Fibroblast of lung (primary cell): ENCODE data around the gene KSR2. TPM values are rescaled to one million over a fixed set of nuclear protein-coding genes. Genes with fewer than 3 reads are reported as not detected.

Source experiments
- DNase-seq, 2 donors: peaks; one replicate each; pipeline versions ENCODE4 v3.0.0 to v3.0.0-alpha.2; 2010; ENCODE audit warnings: low read depth in 2 of 2
- H2AFZ ChIP-seq: 2 replicates; pipeline ENCODE4 v1.5.1; 2012; ENCODE audit warnings: low read length, control low read depth, inconsistent platforms
- H3K27ac ChIP-seq: 2 replicates; pipeline ENCODE4 v1.5.1; 2011; ENCODE audit warnings: low read length, control low read depth; ENCODE audit not compliant: insufficient read depth
- H3K27me3 ChIP-seq: 2 replicates; pipeline ENCODE4 v1.5.1; 2011; ENCODE audit warnings: mild to moderate bottlenecking, low read length; ENCODE audit not compliant: control insufficient read depth, insufficient read depth
- H3K36me3 ChIP-seq: 2 replicates; pipeline ENCODE4 v1.5.1; 2011; ENCODE audit warnings: low read length; ENCODE audit not compliant: control insufficient read depth, insufficient read depth
- H3K4me1 ChIP-seq: 2 replicates; pipeline ENCODE4 v1.5.1; 2011; ENCODE audit warnings: low read length; ENCODE audit not compliant: control insufficient read depth, insufficient read depth; ENCODE audit errors: extremely low read depth
- H3K4me2 ChIP-seq: 2 replicates; pipeline ENCODE4 v1.5.1; 2011; ENCODE audit warnings: low read length, control low read depth; ENCODE audit not compliant: insufficient read depth; ENCODE audit errors: extremely low read depth
- H3K4me3 ChIP-seq, 4 experiments: fragments of 200-600 bp in 1 of 4; sonication (generic) in 1 of 4; replicated peaks in 1 of 4; 2 replicates each; pipeline ENCODE4 v1.5.1; 2011 to 2016; ENCODE audit warnings: low read length in 4 of 4, low read depth in 3 of 4, mild to moderate bottlenecking in 3 of 4, control low read depth in 2 of 4, inconsistent platforms in 1 of 4, mixed read lengths in 1 of 4; ENCODE audit not compliant: insufficient read depth in 1 of 4; ENCODE audit errors: control extremely low read depth in 1 of 4
- H3K79me2 ChIP-seq: 2 replicates; pipeline ENCODE4 v1.5.1; 2012; ENCODE audit warnings: mild to moderate bottlenecking, low read length, inconsistent platforms; ENCODE audit not compliant: control insufficient read depth, insufficient read depth
- H3K9ac ChIP-seq: 2 replicates; pipeline ENCODE4 v1.5.1; 2011; ENCODE audit warnings: mild to moderate bottlenecking, low read length, control low read depth; ENCODE audit not compliant: insufficient read depth
- H3K9me3 ChIP-seq: 2 replicates; pipeline ENCODE4 v1.5.1; 2012; ENCODE audit warnings: low read depth, low read length; ENCODE audit not compliant: control insufficient read depth, insufficient read depth
- H4K20me1 ChIP-seq: 2 replicates; pipeline ENCODE4 v1.5.1; 2011; ENCODE audit warnings: low read length; ENCODE audit not compliant: control insufficient read depth, insufficient read depth; ENCODE audit errors: extremely low read depth
- CTCF ChIP-seq, 2 donors: IDR thresholded peaks in 1 of 2; conservative IDR thresholded peaks in 1 of 2; 1 replicate in 1 of 2; 2 replicates in 1 of 2; pipeline ENCODE4 v1.5.1; 2011 to 2012; ENCODE audit warnings: low read length in 2 of 2, control low read depth in 1 of 2, inconsistent platforms in 1 of 2, low read depth in 1 of 2, mild to moderate bottlenecking in 1 of 2
- EZH2 ChIP-seq: IDR thresholded peaks from 2 replicates; pipeline ENCODE4 v1.5.1; 2012; ENCODE audit warnings: low read length, control low read depth, mild to moderate bottlenecking; ENCODE audit errors: missing control alignments
- polyA plus RNA-seq, 2 donors: library from polyadenylated mRNA; depleted of rRNA in 1 of 2; stranded (reverse) in 1 of 2; unstranded in 1 of 2; fragments of >200 nt; gene quantifications; 2 replicates each; pipeline ENCODE4 v1.2.1, GENCODE V29; 2011 to 2012; ENCODE audit warnings: missing spikeins in 1 of 2
- total RNA-seq: library from RNA; depleted of rRNA; stranded (reverse); fragments of >200 nt; gene quantifications from 2 replicates; pipeline ENCODE4 v1.2.1, GENCODE V29; 2014

The KSR2 gene
- total and polyA plus RNA-seq, 2 donors (not counting 1 experiment from before 2014, with no cell fraction given): not detected

- H3K9me3 ChIP-seq: no peaks in the 10 kb centered on the region
- H3K27ac ChIP-seq: no peak overlapping the region
- no peak overlapping the region for H3K4me2 ChIP-seq
- no peak overlapping the region for H3K9ac ChIP-seq
- H4K20me1 ChIP-seq: no peaks in the 10 kb centered on the region
- H3K36me3 ChIP-seq: no peaks in the 10 kb centered on the region
- no peak overlapping the region for H3K4me3 ChIP-seq
- no peaks in the 10 kb centered on the region for H3K27me3 ChIP-seq
- no peaks in the 10 kb centered on the region for H3K4me1 ChIP-seq
- no peak overlapping the region for H2AFZ ChIP-seq
- no peak for TF ChIP-seq CTCF (conservative IDR thresholded peaks at IDR 0.05 in 1 of 2, IDR thresholded peaks at IDR 0.05 in 1 of 2; ENCODE audit: low read depth in 1 of 2, low read length in 2 of 2)
- TF ChIP-seq EZH2: no peak
- DNase-seq: no peak
- no peaks in the 10 kb centered on the region for H3K79me2 ChIP-seq
These were observed 454.8 kb downstream of the KSR2 start for GRCh38 chr12:117514016-117514415.

- no peak overlapping the region for H3K4me2 ChIP-seq
- DNase-seq: no peak
- H3K4me3 ChIP-seq: no peak overlapping the region
- no peak overlapping the region for H2AFZ ChIP-seq
- no peaks in the 10 kb centered on the region for H3K36me3 ChIP-seq
- no peak overlapping the region for H3K27ac ChIP-seq
- H3K9ac ChIP-seq: no peak overlapping the region
- no peaks in the 10 kb centered on the region for H3K9me3 ChIP-seq
- no peaks in the 10 kb centered on the region for H4K20me1 ChIP-seq
- H3K79me2 ChIP-seq: no peaks in the 10 kb centered on the region
- H3K4me1 ChIP-seq: no peaks in the 10 kb centered on the region
- TF ChIP-seq EZH2: no peak
- H3K27me3 ChIP-seq: no peaks in the 10 kb centered on the region
These were observed 455.4 kb downstream of the KSR2 start for GRCh38 chr12:117513353-117513752.

- Histone ChIP-seq H3K4me2 (no peak overlapping the region), H3K4me1 (no peaks in the 10 kb centered on the region), H3K9ac (no peak overlapping the region), H3K27me3 (no peaks in the 10 kb centered on the region), H3K79me2 (no peaks in the 10 kb centered on the region), H3K4me3 (no peak overlapping the region), H3K27ac (no peak overlapping the region), H3K36me3 (no peaks in the 10 kb centered on the region), H4K20me1 (no peaks in the 10 kb centered on the region), H2AFZ (no peak overlapping the region), H3K9me3 (no peaks in the 10 kb centered on the region)
- TF ChIP-seq CTCF (conservative IDR thresholded peaks at IDR 0.05 in 1 of 2, IDR thresholded peaks at IDR 0.05 in 1 of 2; ENCODE audit: low read depth in 1 of 2, low read length in 2 of 2) (no peak), EZH2 (no peak)
- DNase-seq: no peak
These were observed 460.3 kb downstream of the KSR2 start for GRCh38 chr12:117508468-117508867.
